Muscle layer of colon (tissue), 2 donors: Measurements from ENCODE around the gene MOSPD2.

Experiments
- H3K27ac ChIP-seq: one replicate; pipeline ENCODE4 v1.7.0; 2013; ENCODE audit warnings: low read depth, mild to moderate bottlenecking, low read length, moderate library complexity
- H3K27me3 ChIP-seq, 2 donors: one replicate each; pipeline ENCODE4 v1.7.0; 2013; ENCODE audit warnings: low read length in 2 of 2, mild to moderate bottlenecking in 2 of 2; ENCODE audit not compliant: insufficient read depth in 2 of 2, control insufficient read depth in 1 of 2
- H3K36me3 ChIP-seq: one replicate; pipeline ENCODE4 v1.7.0; 2013; ENCODE audit warnings: mild to moderate bottlenecking, low read length; ENCODE audit not compliant: insufficient read depth
- H3K4me1 ChIP-seq: one replicate; pipeline ENCODE4 v1.7.0; 2013; ENCODE audit warnings: mild to moderate bottlenecking, low read length; ENCODE audit not compliant: insufficient read depth
- H3K4me3 ChIP-seq, 2 donors: one replicate each; pipeline ENCODE4 v1.7.0; 2013; ENCODE audit warnings: low read length in 2 of 2, low read depth in 1 of 2, mild to moderate bottlenecking in 1 of 2, moderate library complexity in 1 of 2
- H3K9ac ChIP-seq: one replicate; pipeline ENCODE4 v1.7.0; 2013; ENCODE audit warnings: low read length
- H3K9me3 ChIP-seq: one replicate; pipeline ENCODE4 v1.7.0; 2013; ENCODE audit warnings: mild to moderate bottlenecking, low read length
- donor health status: abdominal sarcoma.
- donor health status: Adenocarcinoma of cecum.

Gene MOSPD2

GRCh38 chrX:14939644-14940043 is 66.4 kb downstream of the MOSPD2 start:
- H3K36me3 ChIP-seq: no peaks in the 10 kb centered on the region
- H3K27me3 ChIP-seq: peaks cover 0 to 4% of the 10 kb centered on the region in 2 donors
- H3K9me3 ChIP-seq: no peaks in the 10 kb centered on the region
- no peak overlapping the region for H3K9ac ChIP-seq
- H3K27ac ChIP-seq: no peak overlapping the region
- no peak overlapping the region for H3K4me3 ChIP-seq
- H3K4me1 ChIP-seq: no peaks in the 10 kb centered on the region

GRCh38 chrX:14941301-14941700 is 68.1 kb downstream of the MOSPD2 start:
- no peak overlapping the region for H3K4me3 ChIP-seq
- no peaks in the 10 kb centered on the region for H3K9me3 ChIP-seq
- no peak overlapping the region for H3K9ac ChIP-seq
- H3K4me1 ChIP-seq: no peaks in the 10 kb centered on the region
- H3K27me3 ChIP-seq: peaks cover 0 to 4% of the 10 kb centered on the region in 2 donors
- H3K27ac ChIP-seq: no peak overlapping the region
- H3K36me3 ChIP-seq: no peaks in the 10 kb centered on the region

- H3K9me3 ChIP-seq: no peaks in the 10 kb centered on the region
- no peaks in the 10 kb centered on the region for H3K36me3 ChIP-seq
- no peak overlapping the region for H3K27ac ChIP-seq
- no peak overlapping the region for H3K9ac ChIP-seq
- H3K27me3 ChIP-seq: peaks cover 0 to 4% of the 10 kb centered on the region in 2 donors
- H3K4me1 ChIP-seq: no peaks in the 10 kb centered on the region
- H3K4me3 ChIP-seq: no peak overlapping the region
Measured at GRCh38 chrX:14942341-14942740, 69.1 kb downstream of the MOSPD2 start.

- no peaks in the 10 kb centered on the region for H3K36me3 ChIP-seq
- H3K9me3 ChIP-seq: no peaks in the 10 kb centered on the region
- H3K4me1 ChIP-seq: no peaks in the 10 kb centered on the region
- H3K27ac ChIP-seq: no peak overlapping the region
- H3K9ac ChIP-seq: no peak overlapping the region
- no peak overlapping the region for H3K4me3 ChIP-seq
- H3K27me3 ChIP-seq: peaks cover 0 to 4% of the 10 kb centered on the region in 2 donors
Measured at GRCh38 chrX:14943962-14944361, 70.7 kb downstream of the MOSPD2 start.

GRCh38 chrX:14946606-14947155 is 73.5 kb downstream of the MOSPD2 start:
- Histone ChIP-seq H3K27ac (no peak overlapping the region), H3K4me3 (no peak overlapping the region), H3K4me1 (no peaks in the 10 kb centered on the region), H3K9ac (no peak overlapping the region), H3K27me3 (peaks cover 0 to 4% of the 10 kb centered on the region in 2 donors), H3K36me3 (no peaks in the 10 kb centered on the region), H3K9me3 (no peaks in the 10 kb centered on the region)

- no peak overlapping the region for H3K27ac ChIP-seq
- H3K27me3 ChIP-seq: peaks cover 0 to 4% of the 10 kb centered on the region in 2 donors
- peaks cover 4% of the 10 kb centered on the region for H3K9me3 ChIP-seq
- H3K36me3 ChIP-seq: no peaks in the 10 kb centered on the region
- H3K9ac ChIP-seq: no peak overlapping the region
- H3K4me3 ChIP-seq: no peak overlapping the region
- no peaks in the 10 kb centered on the region for H3K4me1 ChIP-seq
Measured at GRCh38 chrX:14948691-14949090, 75.5 kb downstream of the MOSPD2 start.

GRCh38 chrX:14956813-14957582 is 83.8 kb downstream of the MOSPD2 start:
- H3K9ac ChIP-seq: no peak overlapping the region

GRCh38 chrX:14963447-14964236 is 90.4 kb downstream of the MOSPD2 start:
- no peaks in the 10 kb centered on the region for H3K4me1 ChIP-seq
- H3K36me3 ChIP-seq: no peaks in the 10 kb centered on the region
- H3K9me3 ChIP-seq: no peaks in the 10 kb centered on the region
- H3K27me3 ChIP-seq: no peaks in the 10 kb centered on the region
- H3K9ac ChIP-seq: no peak overlapping the region
- no peak overlapping the region for H3K27ac ChIP-seq
- no peak overlapping the region for H3K4me3 ChIP-seq

More at GRCh38 chrX:14956813-14957582, 83.8 kb downstream of the MOSPD2 start:
- Histone ChIP-seq H3K27ac (no peak overlapping the region), H3K9me3 (peaks cover 4% of the 10 kb centered on the region), H3K36me3 (no peaks in the 10 kb centered on the region), H3K27me3 (no peaks in the 10 kb centered on the region), H3K4me3 (no peak overlapping the region), H3K4me1 (no peaks in the 10 kb centered on the region)

- no peaks in the 10 kb centered on the region for H3K4me1 ChIP-seq
- no peak overlapping the region for H3K4me3 ChIP-seq
- H3K27ac ChIP-seq: no peak overlapping the region
- no peaks in the 10 kb centered on the region for H3K36me3 ChIP-seq
- H3K9me3 ChIP-seq: no peaks in the 10 kb centered on the region
- no peaks in the 10 kb centered on the region for H3K27me3 ChIP-seq
- H3K9ac ChIP-seq: no peak overlapping the region
Measured at GRCh38 chrX:14964500-14964899, 91.3 kb downstream of the MOSPD2 start.
